Measurements from ENCODE around the gene NAT8L. TPM values are rescaled to one million over a fixed set of nuclear protein-coding genes. Genes with fewer than 3 reads are reported as not detected.

Gene NAT8L
- total RNA-seq, 1 experiment from 2014 or later: 3.0 TPM

- in situ Hi-C loops (cut with HindIII; ENCODE audit: low pct_unique_long_range_greater_than_20kb, low sequenced_read_pairs): no loop called here
- no peak for DNase-seq (ENCODE audit: low read depth)
Observed at GRCh38 chr4:2103127-2103842, 44.2 kb downstream of the NAT8L start.

- no peak for DNase-seq (ENCODE audit: low read depth)
- in situ Hi-C loops (cut with HindIII; ENCODE audit: low pct_unique_long_range_greater_than_20kb, low sequenced_read_pairs): no loop called here
Observed at GRCh38 chr4:2103843-2104547, 44.9 kb downstream of the NAT8L start.

- DNase-seq (ENCODE audit: low read depth): no peak
- in situ Hi-C loops (cut with HindIII; ENCODE audit: low pct_unique_long_range_greater_than_20kb, low sequenced_read_pairs): no loop called here
Observed at GRCh38 chr4:2104556-2105345, 45.6 kb downstream of the NAT8L start.

- in situ Hi-C loops (cut with HindIII; ENCODE audit: low pct_unique_long_range_greater_than_20kb, low sequenced_read_pairs): no loop called here
- no peak for DNase-seq (ENCODE audit: low read depth)
Observed at GRCh38 chr4:2105559-2105958, 46.4 kb downstream of the NAT8L start.

GRCh38 chr4:2116687-2117400, 57.7 kb downstream of the NAT8L start:
- no peak for DNase-seq (ENCODE audit: low read depth)
- in situ Hi-C loops (cut with HindIII; ENCODE audit: low pct_unique_long_range_greater_than_20kb, low sequenced_read_pairs): no loop called here

Other genes with a start within 250 kb of the NAT8L start
- 28.1 and 31.9 TPM in 2 replicates for gene LETM1, start 203.2 kb upstream of the NAT8L start, total RNA-seq (2014; rRNA removed; shearing (Covaris generic); ENCODE audit: low replicate concordance)
- 54.8 and 67.7 TPM in 2 replicates for gene NSD2, start 187.9 kb upstream of the NAT8L start, total RNA-seq (2014; rRNA removed; shearing (Covaris generic); ENCODE audit: low replicate concordance)
- gene NELFA, start 50.4 kb upstream of the NAT8L start, total RNA-seq (2014; rRNA removed; shearing (Covaris generic); ENCODE audit: low replicate concordance): 34.3 and 34.5 TPM in 2 replicates
- gene HAUS3, start 182.8 kb downstream of the NAT8L start, total RNA-seq (2014; rRNA removed; shearing (Covaris generic); ENCODE audit: low replicate concordance): 4.2 and 8.6 TPM in 2 replicates
- 0.10 and 0.58 TPM in 2 replicates for gene POLN, start 182.8 kb downstream of the NAT8L start, total RNA-seq (2014; rRNA removed; shearing (Covaris generic); ENCODE audit: low replicate concordance)
- 16.2 and 20.3 TPM in 2 replicates for gene MXD4, start 202.8 kb downstream of the NAT8L start, total RNA-seq (2014; rRNA removed; shearing (Covaris generic); ENCODE audit: low replicate concordance)